Measurements from ENCODE around the gene RNLS.
"Not testable (repeated sequence)": the region's sequence is repeated elsewhere in the genome, so short reads cannot be mapped to it uniquely, and the experiment has no call there.

Gene RNLS

DNA sequence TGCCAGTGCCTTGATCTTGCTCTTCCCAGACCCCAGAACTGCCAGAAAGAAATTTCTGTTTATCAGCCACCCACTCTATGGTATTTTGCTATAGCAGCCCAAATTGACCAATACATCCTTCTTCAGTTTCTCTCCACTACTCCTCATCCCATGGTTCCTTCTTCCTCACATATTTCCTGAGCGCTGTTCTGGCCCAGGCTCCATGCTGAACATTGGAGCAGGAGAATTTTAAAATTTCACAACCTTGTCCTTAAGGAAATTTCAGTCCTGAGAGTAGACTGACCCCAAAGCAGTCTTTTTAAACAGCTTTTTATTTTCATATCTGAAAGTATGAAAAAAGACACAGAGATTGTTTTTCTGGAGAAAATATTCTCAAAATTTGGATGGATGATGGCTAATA is 297.1 kb downstream of the RNLS start:
- DNase-seq, result no peak

DNA sequence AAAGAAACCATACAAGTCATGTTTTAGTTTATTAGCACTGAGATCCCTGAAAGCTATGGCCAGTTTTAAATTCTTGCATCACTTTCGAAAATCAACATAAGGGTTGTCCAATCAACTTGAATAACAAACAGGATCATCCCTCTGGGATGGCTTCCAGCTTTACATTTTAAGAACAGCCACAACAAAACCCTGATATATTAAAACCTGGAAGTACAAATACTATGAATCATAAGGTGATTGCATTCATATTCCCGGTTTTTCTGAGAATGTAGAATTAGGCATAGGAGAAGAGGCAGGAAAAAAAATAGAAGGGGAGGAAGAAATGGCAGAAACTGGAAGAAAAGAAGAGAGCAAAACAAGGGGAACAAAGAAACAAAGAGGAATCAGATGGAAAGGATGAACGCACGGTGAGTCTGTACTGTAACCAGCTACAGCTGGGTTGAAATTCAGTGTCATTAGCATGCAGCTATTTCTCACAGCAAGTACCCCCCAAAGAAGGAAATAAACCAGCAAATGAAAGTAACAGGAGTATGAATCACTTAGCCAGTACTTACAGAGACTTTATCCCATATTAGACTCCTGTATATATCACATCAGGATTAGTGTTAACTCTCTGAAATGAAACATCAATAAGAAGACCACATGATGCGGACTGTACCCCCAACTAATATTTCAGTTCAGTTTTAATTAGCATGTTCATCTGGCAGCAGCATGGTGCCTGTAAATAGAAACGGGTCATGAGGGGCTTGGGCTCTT is 301.3 kb downstream of the RNLS start:
- no peak for DNase-seq

DNA sequence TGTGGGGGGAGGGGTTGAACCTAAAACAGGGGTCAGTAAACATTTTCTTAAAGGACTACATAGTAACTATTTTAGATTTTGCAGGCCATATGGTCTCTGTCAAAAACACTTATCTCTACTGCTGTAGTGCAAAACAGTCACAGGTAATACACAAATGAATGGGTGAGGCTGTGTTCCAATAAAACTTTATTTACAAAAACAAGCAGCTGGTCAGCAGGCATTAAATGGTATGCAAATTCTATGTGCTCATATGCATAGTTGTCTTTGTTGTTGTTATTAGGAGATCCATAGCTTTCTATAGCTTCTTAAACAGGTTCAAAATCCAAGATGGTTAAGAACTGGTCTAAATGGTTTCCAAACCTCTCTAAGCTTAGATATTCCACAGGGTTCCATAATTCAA is 302.6 kb downstream of the RNLS start:
- no peak for DNase-seq

DNA sequence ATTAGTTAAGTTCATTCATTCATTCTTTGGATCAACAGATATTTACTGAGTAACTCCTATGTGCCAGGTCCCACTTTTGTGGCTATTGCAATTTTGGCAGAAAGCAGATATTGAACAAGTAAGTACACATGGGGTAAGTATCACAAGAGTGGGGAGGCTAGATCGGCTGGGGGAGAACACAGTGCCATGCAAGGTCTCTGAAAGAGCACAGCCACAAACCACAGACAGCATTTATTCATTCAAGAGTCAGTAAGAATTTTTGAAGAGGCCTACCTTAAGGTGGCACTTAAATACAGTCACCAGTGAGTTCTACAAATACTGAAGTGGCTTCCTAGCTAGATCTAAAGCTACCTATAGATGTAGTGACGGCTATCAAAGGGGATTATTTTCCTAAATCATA is 304.2 kb downstream of the RNLS start:
- DNase-seq, result no peak

DNA sequence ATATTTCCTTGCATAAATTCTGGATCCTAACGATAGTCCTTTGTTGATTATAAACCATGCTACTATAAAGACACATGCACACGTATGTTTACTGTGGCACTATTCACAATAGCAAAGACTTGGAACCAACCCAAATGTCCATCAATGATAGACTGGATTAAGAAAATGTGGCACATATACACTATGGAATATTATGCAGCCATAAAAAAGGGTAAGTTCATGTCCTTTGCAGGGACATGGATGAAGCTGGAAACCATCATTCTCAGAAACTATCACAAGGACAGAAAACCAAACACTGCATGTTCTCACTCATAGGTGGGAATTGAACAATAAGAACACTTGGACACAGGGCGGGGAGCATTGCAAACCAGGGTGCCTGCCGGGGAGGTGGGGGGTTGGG is 306.2 kb downstream of the RNLS start:
- not testable (repeated sequence) for DNase-seq

DNA sequence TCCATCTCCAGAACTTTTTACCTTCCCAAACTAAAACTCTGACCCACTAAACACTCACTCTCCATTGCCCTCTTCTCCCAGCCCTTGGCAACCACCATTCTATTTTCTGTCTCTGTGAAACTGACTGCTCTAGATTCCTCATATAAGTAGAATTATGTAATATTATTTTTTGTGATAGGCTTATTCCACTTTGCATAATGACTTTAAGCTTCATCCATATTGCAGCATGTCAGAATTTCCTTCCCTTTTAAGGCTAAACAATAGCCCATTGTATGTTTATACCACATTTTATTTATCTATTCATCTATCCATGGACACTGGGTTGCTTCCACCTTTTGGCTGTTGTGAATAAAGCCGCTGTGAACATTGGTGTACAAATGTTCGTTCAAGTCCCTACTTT is 308.8 kb downstream of the RNLS start:
- DNase-seq, result no peak

DNA sequence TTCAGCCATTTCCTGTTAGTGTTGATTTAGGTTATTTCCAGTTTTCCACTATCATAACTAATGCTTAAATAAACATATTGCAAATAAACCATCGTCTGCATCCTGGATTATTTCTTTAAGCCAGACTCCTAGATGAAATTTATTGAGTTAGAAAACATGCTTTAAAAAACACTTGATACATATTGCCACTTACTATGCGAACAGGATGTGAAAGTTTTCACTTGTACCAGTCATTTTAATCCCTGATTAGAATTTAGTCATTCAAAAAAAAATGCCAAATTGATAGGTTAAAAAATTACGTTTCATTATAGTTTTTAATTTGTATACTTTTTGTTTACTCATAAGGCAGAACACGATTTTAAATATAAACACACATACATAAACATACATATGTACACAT is 309.6 kb downstream of the RNLS start:
- no peak for DNase-seq

DNA sequence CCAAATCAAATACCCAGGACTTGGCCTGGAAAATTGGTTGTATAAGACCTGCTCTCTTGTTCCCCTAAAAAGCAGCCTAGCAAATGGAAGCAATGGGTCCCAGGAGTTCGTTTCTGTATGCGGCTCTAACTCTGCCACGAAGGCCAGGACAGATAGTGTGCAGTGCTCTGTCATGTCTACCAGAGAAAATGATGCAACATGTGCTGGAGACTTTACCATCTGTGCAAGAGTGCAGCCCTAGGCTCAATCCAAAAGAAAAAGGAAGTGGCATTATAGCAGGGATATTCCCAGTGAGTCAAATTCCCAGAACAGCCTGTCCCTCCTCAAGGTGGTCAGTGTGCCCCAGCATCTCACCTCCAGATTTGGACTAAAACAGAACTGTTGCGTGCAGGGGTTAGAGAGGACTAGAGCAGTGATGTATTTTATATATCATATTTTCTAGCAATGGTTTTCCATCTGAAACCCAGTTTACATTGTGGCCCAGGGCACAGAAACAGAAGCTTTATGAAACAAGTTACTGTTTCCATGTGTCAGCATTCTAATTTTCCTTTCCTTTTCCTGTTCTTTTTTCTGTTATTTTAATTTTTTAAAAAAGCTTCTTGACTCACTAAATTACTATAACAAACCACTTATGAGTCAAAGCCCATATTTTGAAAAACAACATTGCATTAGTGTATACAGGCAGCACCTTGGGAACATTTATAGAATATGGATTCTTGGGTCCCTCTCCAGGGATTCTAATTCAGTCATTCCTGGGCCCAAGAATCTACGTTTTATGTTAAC is 311.2 kb downstream of the RNLS start:
- DNase-seq, result no peak

DNA sequence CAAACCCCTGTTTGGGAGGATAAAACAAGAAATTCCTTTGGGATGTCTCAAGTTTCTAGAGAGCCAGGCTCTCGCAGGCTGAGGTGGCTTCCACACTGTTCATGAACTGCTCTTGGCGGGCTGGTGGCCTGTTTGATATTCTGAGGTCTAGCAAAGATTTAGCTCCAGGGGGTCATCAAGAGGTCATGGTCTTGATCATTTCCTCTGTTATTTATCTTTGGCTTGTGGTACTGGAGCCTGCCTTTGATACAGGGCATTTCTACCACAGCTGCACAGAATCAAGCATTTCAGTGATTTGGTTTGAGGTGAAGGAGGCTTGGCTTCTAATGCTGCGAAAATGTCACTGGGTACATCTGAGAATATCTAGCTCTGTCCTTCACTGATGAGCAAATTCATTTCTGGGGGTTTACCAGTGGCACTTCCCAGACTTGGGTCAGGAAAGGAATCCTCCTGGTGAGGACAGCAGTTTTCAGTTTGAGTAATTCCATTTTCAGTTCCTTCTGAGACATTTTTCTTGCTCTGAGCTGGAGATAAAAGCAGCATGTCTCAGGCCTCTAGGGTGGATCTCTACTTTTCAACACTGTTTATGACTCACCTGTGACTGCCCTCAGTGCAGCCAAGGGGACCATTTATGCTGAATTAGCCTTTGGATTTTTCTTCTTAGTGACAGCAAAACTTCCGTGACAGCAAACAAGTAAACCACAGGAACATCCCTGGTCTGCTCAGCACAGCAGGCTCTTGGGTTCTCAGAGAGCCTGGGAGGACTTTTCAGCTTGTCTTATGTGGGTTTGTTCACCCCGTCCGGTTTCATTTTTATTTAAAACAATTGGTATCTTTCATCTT is 312.0 kb downstream of the RNLS start:
- no peak for DNase-seq

DNA sequence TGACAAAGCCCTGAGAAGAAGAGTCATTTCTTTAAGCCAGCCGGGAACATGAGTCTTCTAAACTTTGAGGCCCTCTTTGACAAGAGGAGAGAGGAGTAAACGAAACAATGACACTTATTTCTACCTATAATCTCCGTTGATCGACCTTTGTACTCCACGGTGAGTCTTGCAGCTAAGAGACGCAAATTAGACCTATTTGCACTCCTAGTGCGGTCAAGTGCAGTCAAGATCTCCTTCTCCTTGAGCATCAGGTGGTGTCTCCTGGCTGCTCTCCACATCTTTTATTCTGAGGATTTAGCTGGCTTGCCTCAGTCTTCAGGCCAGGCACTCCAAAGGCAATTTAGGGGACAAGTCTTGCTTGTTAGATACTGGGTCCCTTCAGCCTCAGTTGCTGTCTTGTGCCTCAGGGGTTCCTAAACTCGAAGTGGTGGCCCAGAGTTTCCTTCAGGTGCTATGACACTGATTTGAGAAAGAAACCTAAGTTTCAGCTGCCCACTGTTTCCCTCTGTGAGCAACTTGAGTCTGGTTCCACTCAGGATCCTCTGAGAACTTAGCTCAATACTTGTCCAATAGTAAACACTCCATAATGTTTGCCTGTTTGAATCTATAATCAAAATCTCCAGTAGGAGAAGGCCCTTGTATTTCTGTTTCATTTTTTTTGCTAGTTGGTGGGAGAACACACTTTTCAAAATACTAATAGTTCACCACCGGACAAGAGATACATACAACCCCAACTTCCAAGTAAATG is 312.9 kb downstream of the RNLS start:
- no peak for DNase-seq

DNA sequence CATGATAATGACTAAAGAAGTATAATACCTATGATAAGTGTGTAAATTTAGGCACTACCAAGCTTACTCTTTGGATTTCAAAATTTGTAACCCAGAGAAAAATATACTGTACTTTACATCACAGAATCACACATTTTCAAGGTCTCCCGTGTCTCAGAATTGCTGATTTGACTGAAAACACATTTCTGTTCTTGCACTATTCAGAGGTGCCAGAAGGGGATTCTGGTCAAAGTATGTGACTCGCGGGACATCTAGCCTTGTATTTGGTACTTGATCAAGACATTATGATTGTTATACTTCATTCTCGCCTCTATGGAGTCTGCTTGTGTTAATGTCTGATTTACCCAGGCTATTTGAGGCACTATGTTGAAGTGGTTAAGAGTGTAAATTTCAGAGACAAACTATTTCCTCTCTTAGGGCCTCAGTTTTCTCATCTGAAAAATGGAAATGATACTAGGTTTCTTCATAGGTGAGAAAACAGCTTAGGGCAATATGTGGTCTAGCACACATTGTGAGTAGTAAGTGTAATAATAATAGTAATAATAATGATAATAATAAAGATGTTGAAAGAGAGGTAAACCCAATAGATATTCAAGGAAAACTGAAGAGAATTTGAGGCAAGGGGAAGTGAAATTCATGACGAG is 320.4 kb downstream of the RNLS start:
- no peak for DNase-seq

DNA sequence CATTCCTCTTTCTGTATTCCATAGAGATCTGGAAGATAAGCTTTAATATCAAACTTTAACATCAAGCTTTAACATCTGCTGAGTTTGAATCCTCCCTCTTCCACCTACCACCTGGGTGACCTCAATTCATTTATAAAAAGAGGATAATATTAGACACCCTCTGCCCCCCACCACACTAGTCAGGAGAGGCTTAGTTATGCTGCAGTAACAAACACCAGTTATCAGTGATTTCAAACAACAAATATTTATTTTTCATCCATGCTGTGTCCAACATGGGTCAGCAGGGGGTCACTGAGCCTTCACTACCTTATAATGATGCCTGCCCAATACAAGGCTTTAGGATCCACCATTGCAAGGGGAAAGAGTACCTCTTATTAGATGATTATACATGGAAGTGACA is 322.0 kb downstream of the RNLS start:
- no peak for DNase-seq

DNA sequence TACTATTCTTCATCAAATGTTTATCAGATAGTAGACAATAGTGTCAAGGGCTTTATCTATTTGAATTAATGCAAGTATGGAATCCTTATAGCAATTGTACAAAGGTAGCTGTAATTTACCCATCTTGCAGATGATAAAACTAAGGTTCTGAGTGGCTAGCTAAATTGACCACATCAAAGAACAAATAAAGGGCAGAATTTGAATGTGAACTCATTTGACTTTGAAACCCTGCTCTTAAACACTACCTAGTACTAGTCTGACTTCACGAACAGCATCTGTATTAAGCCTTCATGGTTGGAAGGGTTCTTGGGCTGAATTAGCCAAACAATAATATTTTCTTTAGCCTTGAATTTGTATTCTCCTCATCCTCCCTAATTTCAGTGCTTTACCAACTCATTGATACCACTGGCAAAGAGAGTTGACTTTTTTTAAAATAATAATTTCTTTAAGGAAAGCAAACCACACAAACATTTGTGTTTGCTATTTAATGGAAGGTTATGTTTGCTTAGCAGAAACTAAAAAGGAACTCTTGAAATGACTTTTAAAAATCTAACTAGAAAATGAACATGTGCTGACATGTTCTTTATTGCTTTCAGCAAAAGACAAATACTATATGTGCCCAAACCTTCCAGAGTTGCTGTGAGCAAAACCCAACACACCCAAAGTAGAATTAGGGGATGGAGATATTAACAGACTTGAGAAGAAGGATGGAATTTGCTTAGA is 322.6 kb downstream of the RNLS start:
- DNase-seq, result no peak

DNA sequence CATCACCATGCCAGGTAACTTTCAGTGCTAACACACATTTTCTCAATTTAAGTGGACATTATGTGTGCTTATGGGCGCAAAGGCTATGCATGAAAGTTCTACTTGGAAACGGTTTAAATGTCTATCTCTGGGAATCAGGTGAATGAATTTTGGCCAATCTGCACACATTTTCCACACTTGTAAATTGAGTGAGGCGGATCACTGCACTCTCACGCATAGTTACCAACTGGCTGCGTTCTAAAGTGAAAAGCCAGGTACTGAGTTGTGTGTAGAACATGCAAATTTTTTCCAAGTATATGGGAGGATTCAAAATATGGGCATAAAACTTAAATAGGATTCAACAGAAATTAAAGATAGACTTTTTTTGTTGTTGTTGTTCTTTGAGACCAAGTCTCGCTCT is 323.7 kb downstream of the RNLS start:
- no peak for DNase-seq

DNA sequence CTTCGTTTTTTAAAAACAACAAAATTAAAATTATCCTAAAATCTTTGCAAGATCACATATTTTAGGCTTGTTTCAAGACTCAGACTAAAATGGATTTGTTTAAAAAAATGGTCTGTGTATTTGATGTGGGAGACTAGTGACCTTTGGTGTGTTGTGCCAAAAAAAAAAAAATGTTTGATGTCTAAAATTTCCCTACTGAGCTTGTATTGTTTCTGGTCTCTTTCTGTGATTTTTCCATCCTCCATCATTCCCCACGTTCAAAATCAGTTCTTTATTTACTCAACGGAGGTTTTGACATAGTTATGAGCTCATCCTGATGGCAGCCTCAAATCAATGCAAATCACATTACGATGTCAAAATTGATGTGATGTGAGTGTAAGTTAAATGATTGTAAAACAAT is 326.2 kb downstream of the RNLS start:
- DNase-seq, result no peak

DNA sequence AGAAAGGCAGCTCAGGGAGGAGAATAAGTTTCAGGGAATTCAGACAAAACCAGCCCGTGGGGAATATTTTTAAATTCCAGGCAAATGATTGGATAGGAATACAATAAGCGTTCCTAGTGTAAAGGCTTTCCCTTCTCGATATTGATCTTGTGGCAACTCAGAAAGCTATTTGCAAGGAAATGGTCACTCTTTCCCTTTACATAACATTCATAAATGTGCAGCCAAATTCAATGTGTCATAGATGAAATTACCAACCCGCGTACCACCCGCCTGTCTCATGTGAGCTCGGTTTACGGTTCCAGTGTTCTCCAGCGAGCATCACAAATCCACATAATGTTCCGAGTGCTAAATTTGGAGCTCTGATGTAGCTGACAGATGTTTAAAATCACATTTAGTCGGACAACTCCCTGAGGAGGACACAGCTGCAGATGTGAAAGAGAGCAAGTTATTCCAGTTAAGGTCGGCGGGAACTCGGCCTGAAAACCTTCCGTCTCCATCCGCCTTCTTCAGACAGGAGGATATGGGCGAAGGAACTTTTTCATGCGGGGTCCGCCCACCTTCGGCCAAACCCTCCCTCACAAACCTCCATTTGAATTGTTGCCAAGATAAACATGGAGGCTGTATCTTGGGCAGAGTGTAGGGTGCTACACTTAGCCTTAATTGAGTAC is 327.0 kb downstream of the RNLS start:
- no peak for DNase-seq

DNA sequence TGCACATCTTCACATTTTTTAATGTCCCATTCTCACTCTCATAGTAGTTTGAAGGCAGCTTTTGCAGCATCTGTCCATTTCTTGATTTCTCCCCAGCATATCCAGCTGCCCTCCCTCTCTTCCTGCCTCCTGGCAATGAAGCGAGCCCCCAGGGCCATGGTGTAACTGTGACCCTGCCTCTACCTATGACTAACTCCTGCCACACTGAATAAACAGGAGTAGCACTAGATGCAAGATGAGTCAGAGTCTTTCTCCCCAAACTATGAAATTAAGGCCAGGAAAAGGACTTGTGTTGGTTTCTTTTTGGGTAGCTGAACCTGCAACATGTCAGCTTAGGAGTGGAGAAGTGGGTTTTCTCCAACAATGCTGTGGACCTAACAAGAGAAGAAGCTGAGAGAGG is 329.0 kb downstream of the RNLS start:
- DNase-seq, result no peak

DNA sequence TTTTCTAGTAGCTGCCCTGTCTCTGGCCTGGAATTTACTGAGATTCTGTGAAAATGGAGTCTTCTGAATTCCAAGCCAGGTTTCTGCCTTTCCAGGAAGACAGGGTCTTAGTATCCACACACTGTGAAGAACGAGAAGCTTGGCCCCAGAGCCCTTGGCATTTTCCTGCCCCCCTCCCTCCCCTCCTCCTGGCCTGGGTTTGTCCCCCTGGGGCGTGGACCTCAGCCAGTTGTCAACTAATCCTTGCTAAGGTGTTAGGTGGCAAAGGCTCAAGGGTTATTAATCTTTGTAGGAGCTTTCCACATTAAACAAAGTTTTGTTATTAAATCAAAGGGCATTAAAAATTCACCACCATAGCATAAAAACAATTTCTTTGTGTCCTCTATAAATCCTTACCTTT is 329.5 kb downstream of the RNLS start:
- no peak for DNase-seq

DNA sequence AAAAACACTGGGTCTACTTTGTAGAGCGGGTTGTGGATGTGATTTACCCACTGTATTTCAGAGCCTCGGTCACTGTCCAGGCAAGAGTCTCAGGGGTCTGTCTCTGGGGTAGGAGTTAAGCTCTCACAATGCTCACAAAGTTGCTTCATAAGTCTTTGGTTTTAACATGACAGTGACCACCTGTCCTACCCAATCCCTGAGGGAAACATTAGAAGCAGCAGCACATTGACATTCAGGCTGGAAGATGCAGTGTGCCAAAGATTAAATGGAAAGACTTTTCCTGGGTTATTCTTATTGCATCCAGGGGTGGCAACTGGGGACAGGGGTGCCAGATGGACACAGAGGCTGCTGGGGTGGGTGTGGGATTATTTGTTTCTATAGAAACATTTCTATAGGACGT is 330.0 kb downstream of the RNLS start:
- no peak for DNase-seq

DNA sequence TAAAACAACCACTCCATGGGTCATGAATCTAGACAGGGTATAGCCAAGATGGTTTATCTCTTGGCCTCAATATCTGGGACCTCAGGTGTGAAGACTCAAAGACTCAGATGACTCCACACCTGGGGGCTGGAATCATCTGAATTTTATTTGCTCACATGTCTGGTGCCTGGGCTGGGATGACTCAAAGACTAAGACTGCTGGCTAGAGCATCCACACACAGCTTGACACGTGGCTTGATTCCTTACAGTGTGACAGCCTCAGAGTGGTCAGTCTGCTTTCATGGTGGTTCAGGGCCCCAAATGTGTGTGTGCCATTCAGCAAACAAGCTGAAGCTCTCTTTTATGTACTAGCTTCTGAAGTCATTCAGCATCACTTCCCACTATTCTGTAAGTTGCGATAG is 333.7 kb downstream of the RNLS start:
- no peak for DNase-seq

DNA sequence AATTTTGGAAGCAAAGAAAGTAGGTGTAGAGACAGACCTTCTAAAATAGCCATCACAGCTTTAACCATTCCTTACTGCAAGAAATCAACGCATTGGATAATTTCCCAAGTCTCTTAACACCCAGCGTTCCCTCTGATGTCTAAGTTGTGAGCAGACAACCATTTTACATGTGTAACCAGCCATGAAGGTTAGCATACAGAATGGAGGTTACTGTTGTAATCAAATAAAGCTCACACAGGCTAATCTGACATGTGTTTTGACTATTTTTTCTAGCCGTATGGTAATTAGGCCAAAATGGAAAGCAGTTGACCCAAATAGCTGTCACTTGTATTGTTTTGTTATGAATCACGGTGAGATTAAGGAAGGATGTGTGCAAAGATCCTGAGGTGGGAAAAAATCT is 336.4 kb downstream of the RNLS start:
- no peak for DNase-seq

All from 8988T (cell line).